OCI-LY3 (cell line): Measurements from ENCODE around the gene DIPK1B.

Experiments
- H2AFZ ChIP-seq: fragments of 200-600, 300-600 bp; shearing (Covaris generic); 2 replicates; pipeline ENCODE4 v1.6.0; 2014; ENCODE audit warnings: antibody characterized with exemption, low read depth, low read length
- H3K27ac ChIP-seq: fragments of 200-600, 300-600 bp; sonication (generic); 2 replicates; pipeline ENCODE4 v1.5.1; 2014; ENCODE audit warnings: mild to moderate bottlenecking, low read length, moderate library complexity, mixed read lengths
- H3K27me3 ChIP-seq: fragments of 200-600, 300-600 bp; sonication (generic); 2 replicates; pipeline ENCODE4 v1.6.1; 2014; ENCODE audit warnings: low read depth, low read length, mixed read lengths
- H3K36me3 ChIP-seq: fragments of 200-600, 300-600 bp; sonication (generic); replicated peaks from 2 replicates; pipeline ENCODE3; 2014; ENCODE audit warnings: low read depth, low read length, mixed read lengths
- H3K4me1 ChIP-seq: fragments of 300-600, 200-600 bp; sonication (generic); 2 replicates; pipeline ENCODE4 v1.6.1; 2014; ENCODE audit warnings: low read length, mixed read lengths
- H3K4me2 ChIP-seq: fragments of 200-600, 300-600 bp; sonication (generic); 2 replicates; pipeline ENCODE4 v1.6.1; 2014; ENCODE audit warnings: low read length, mixed read lengths
- H3K4me3 ChIP-seq: fragments of 300-600, 200-600 bp; sonication (generic); 2 replicates; pipeline ENCODE4 v1.5.1; 2014; ENCODE audit warnings: antibody characterized with exemption, mild to moderate bottlenecking, low read length, moderate library complexity
- H3K79me2 ChIP-seq: fragments of 300-600, 200-600 bp; shearing (Covaris generic); 2 replicates; pipeline ENCODE4 v1.6.1; 2014; ENCODE audit warnings: mild to moderate bottlenecking, low read length, mixed read lengths
- H3K9ac ChIP-seq: fragments of 300-600, 200-600 bp; shearing (Covaris generic); 2 replicates; pipeline ENCODE4 v1.6.0; 2014; ENCODE audit warnings: mild to moderate bottlenecking, low read length, moderate library complexity
- H3K9me3 ChIP-seq: fragments of 200-600, 300-600 bp; shearing (Covaris generic); 2 replicates; pipeline ENCODE4 v1.6.1; 2014; ENCODE audit warnings: low read length, mixed read lengths; ENCODE audit not compliant: insufficient read depth
- H4K20me1 ChIP-seq: fragments of 200-600, 300-600 bp; sonication (generic); 2 replicates; pipeline ENCODE4 v1.6.1; 2016; ENCODE audit warnings: low read length, mixed read lengths; ENCODE audit not compliant: insufficient read depth
- EZH2phosphoT487 ChIP-seq: fragments of 200-600 bp; shearing (Covaris generic); IDR thresholded peaks from 2 replicates; pipeline ENCODE4 v1.6.1; 2018; ENCODE audit warnings: antibody characterized with exemption, mixed run types, low read depth
- TF ChIP-seq, protein P1 (sequence below): fragments of 200-600, 300-600 bp; sonication (generic); IDR thresholded peaks from 2 replicates; pipeline ENCODE4 v1.5.1; 2014; ENCODE audit warnings: antibody characterized with exemption, low read length, low read depth

DIPK1B gene

DNA sequence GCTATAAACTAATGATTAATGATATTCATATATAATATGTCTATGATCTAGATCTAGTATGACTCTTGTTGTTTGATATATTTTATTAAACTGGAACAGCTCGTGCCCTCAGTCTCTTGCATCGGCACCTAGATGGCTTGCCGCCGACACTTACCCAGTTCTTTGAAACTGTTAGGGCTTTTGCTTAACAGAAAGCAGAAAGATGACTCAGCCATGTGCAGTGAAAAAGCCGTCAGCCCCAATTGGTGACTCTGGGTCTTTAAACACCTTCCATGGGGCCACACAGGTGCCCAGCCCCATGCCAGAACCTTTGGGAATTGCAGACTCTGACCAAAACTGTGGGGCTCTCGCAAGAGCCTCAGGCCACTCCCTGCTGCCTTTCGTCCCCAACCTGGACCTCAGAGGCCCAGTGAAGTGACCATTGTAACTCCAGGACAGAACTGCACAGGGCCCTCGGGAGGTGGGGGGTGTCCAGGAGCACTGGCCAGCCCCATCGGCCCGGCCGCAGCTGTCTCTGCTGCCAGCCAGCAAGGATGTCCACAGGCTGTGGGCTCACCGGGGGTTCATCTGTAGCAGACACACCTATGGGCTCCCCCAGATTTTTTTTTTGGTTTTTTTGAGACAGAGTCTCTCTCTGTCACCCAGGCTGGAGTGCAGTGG, 22.6 kb downstream of the DIPK1B start:
- Histone ChIP-seq H3K27ac (no peak overlapping the region), H2AFZ (no peak overlapping the region), H3K4me1 (no peaks in the 10 kb centered on the region), H4K20me1 (0 out of 2 replicates have a peak, but pooled peaks cover 3% of the 10 kb centered on the region), H3K9me3 (no peaks in the 10 kb centered on the region), H3K4me3 (no peak overlapping the region), H3K79me2 (peaks cover 10% of the 10 kb centered on the region), H3K36me3 (no peaks in the 10 kb centered on the region), H3K4me2 (no peak overlapping the region), H3K9ac (no peak overlapping the region), H3K27me3 (no peaks in the 10 kb centered on the region)
- TF ChIP-seq, protein P1, sequence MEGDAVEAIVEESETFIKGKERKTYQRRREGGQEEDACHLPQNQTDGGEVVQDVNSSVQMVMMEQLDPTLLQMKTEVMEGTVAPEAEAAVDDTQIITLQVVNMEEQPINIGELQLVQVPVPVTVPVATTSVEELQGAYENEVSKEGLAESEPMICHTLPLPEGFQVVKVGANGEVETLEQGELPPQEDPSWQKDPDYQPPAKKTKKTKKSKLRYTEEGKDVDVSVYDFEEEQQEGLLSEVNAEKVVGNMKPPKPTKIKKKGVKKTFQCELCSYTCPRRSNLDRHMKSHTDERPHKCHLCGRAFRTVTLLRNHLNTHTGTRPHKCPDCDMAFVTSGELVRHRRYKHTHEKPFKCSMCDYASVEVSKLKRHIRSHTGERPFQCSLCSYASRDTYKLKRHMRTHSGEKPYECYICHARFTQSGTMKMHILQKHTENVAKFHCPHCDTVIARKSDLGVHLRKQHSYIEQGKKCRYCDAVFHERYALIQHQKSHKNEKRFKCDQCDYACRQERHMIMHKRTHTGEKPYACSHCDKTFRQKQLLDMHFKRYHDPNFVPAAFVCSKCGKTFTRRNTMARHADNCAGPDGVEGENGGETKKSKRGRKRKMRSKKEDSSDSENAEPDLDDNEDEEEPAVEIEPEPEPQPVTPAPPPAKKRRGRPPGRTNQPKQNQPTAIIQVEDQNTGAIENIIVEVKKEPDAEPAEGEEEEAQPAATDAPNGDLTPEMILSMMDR, result no peak
- TF ChIP-seq EZH2phosphoT487, result no peak

DNA sequence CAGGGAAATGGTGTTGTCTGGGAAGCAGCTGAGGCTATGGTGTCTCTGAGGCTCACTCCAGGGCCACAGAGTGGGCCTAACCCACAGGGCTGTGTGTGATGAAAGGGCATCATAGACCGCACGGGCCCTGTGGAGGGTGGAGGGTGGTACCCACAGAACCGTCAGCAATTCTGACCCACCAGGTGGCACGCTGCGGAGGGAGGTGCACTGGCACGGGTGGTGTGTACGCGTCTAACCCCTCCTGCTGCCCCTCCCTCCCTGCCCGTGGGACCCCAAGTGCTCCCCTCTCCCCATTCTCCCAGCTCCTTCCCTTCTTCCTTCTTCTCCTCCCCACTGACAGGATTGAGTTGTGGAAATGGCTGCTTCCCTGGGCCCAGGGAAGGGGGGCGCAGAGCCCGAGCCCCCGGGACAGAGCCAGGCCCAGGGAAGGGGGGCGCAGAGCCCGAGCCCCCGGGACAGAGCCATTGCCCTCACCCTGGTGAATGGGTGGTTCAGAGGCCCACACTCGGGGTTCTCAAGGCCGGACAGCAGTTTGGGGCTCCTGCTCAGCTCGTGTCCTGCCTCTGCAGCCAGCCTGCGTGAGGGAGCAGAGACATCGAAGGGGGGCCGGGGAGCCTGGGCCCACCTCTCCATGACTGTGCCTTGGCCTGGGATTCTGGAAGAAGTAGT, 23.6 kb downstream of the DIPK1B start:
- Histone ChIP-seq H3K79me2 (no peaks in the 10 kb centered on the region), H3K4me2 (no peak overlapping the region), H3K9ac (no peak overlapping the region), H3K36me3 (no peaks in the 10 kb centered on the region), H3K4me1 (no peaks in the 10 kb centered on the region), H3K4me3 (no peak overlapping the region), H3K9me3 (no peaks in the 10 kb centered on the region), H4K20me1 (no peaks in the 10 kb centered on the region), H3K27me3 (no peaks in the 10 kb centered on the region), H3K27ac (no peak overlapping the region), H2AFZ (no peak overlapping the region)
- TF ChIP-seq, protein P1, result no peak
- TF ChIP-seq EZH2phosphoT487, result no peak

DNA sequence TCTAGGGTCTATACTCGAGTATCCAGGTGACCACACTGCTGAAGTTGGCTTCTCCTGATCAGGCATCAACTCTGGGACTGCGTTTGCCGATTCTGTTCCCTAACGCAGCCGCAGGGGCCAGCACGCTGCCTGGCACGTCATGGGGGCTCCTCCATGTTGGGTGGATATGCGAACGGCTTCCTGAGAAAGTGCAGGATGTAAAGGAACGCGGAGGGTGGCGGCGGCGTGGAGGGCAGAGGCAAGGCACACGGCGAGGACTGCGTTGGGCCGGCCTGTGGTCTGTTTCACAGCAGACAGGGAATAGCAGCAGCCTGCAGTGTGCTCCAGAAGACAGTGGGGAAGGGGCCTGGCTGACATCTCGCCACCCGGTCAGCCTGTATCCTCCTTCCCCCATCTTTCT, 26.6 kb downstream of the DIPK1B start:
- no peaks in the 10 kb centered on the region for H3K9me3 ChIP-seq
- no peaks in the 10 kb centered on the region for H3K36me3 ChIP-seq
- H3K9ac ChIP-seq, result no peak overlapping the region
- H3K79me2 ChIP-seq, result no peaks in the 10 kb centered on the region
- H4K20me1 ChIP-seq, result no peaks in the 10 kb centered on the region
- H3K27me3 ChIP-seq, result peaks cover 19% of the 10 kb centered on the region
- H3K4me1 ChIP-seq, result no peaks in the 10 kb centered on the region
- no peak for TF ChIP-seq EZH2phosphoT487
- TF ChIP-seq, protein P1, result no peak
- H3K4me3 ChIP-seq, result no peak overlapping the region
- no peak overlapping the region for H3K27ac ChIP-seq
- no peak overlapping the region for H2AFZ ChIP-seq
- H3K4me2 ChIP-seq, result no peak overlapping the region

DNA sequence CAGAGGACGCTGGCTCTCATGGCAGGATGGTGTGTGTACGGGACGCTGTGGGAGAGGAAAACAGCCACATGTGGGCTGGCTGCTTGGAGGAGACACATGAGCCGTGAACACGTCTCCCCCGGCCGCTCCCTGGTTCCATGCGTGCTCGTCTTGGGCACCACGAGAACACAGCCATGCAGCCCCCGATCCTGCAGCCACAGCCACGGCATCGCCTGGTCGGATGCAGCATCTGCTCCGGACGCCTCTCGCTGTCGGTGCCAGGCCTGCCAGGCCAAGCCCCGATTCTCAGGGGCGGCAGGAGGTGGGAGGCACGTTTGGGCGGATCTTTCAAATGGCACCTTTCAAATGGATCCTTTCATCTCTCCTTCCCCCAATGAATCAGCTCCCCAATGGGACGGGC, 27.1 kb downstream of the DIPK1B start:
- no peak overlapping the region for H3K9ac ChIP-seq
- TF ChIP-seq EZH2phosphoT487, result no peak
- TF ChIP-seq, protein P1, result no peak
- H3K27ac ChIP-seq, result no peak overlapping the region
- H3K36me3 ChIP-seq, result no peaks in the 10 kb centered on the region
- no peaks in the 10 kb centered on the region for H4K20me1 ChIP-seq
- no peaks in the 10 kb centered on the region for H3K4me1 ChIP-seq
- no peak overlapping the region for H3K4me3 ChIP-seq
- H3K27me3 ChIP-seq, result peaks cover 19% of the 10 kb centered on the region
- no peaks in the 10 kb centered on the region for H3K79me2 ChIP-seq
- no peaks in the 10 kb centered on the region for H3K9me3 ChIP-seq
- no peak overlapping the region for H2AFZ ChIP-seq
- no peak overlapping the region for H3K4me2 ChIP-seq
